Measurements from ENCODE around the gene C1QTNF1. TPM values are rescaled to one million over a fixed set of nuclear protein-coding genes. Genes with fewer than 3 reads are reported as not detected.

C1QTNF1 gene
- total and polyA plus RNA-seq, 2 donors (not counting 3 experiments of a cell fraction or from before 2014, with no cell fraction given): 2.5 to 4.0 TPM

GRCh38 chr17:78995761-78996451 is 28.1 kb upstream of the C1QTNF1 start:
- Histone ChIP-seq H2AFZ (ENCODE audit: low read depth, low read length) (no peak overlapping the region), H3K79me2 (ENCODE audit: control insufficient read depth, insufficient read depth, low read length) (peaks cover 52% of the 10 kb centered on the region), H3K27me3 (ENCODE audit: control insufficient read depth in 2 of 2, insufficient read depth in 2 of 2, low read length in 2 of 2) (no peaks in the 10 kb centered on the region), H3K4me1 (ENCODE audit: control insufficient read depth, extremely low read depth, insufficient read depth, low read length) (peaks cover 14% of the 10 kb centered on the region), H3K27ac (ENCODE audit: insufficient read depth, low read depth, low read length) (no peak overlapping the region), H3K9ac (replicated peaks; ENCODE audit: extremely low read depth, insufficient read depth, low read length) (no peak overlapping the region), H3K4me3 (replicated peaks in 1 of 3; ENCODE audit: insufficient read depth in 1 of 3, low read depth in 1 of 3, low read length in 3 of 3) (no peak overlapping the region), H3K9me1 (replicated peaks; ENCODE audit: control insufficient read depth, extremely low read depth, insufficient read depth, low read length) (no peaks in the 10 kb centered on the region), H4K20me1 (replicated peaks; ENCODE audit: control insufficient read depth, extremely low read depth, insufficient read depth, low read length) (no peaks in the 10 kb centered on the region), H3K9me3 (replicated peaks; ENCODE audit: control insufficient read depth, insufficient read depth, low read length) (no peaks in the 10 kb centered on the region), H3K4me2 (ENCODE audit: insufficient read depth, low read length) (no peak overlapping the region), H3K36me3 (ENCODE audit: control insufficient read depth in 2 of 2, extremely low read depth in 1 of 2, insufficient read depth in 2 of 2, low read length in 2 of 2) (peaks cover 9 to 38% of the 10 kb centered on the region in 2 experiments)
- TF ChIP-seq FOS (IDR thresholded peaks at IDR 0.05; ENCODE audit: borderline replicate concordance, insufficient read depth, low read length) (no peak), MYC (IDR thresholded peaks at IDR 0.05; ENCODE audit: low read depth, low read length) (no peak), MAX (IDR thresholded peaks at IDR 0.05; ENCODE audit: insufficient read depth, insufficient read length) (no peak), EZH2 (IDR thresholded peaks at IDR 0.05; ENCODE audit: borderline replicate concordance, low read depth, low read length, severe bottlenecking) (no peak), POLR2AphosphoS5 (IDR thresholded peaks at IDR 0.05; ENCODE audit: insufficient read depth, low read depth, low read length) (no peak), POLR2A (IDR thresholded peaks at IDR 0.05; ENCODE audit: low read depth, low read length) (no peak), GATA2 (IDR thresholded peaks at IDR 0.05; ENCODE audit: insufficient read depth, insufficient read length, low read depth, low read length) (no peak), JUN (IDR thresholded peaks at IDR 0.05; ENCODE audit: borderline replicate concordance, insufficient read depth, insufficient read length, low read depth) (no peak), CTCF (IDR thresholded peaks at IDR 0.05; ENCODE audit: extremely low read depth in 1 of 2, insufficient read depth in 1 of 2, low read depth in 1 of 2, low read length in 2 of 2) (no peak)
- POLR2A ChIA-PET: no interaction called here
- dilution Hi-C loops (cut with MboI; ENCODE audit: extremely low pct_ligation_motif_present, low sequenced_read_pairs): no loop called here
- no TSS peak for BruUV-seq (replicated peaks)
- CTCF ChIA-PET: interaction anchor here (1.8 kb wide), 2 partner anchors 9 to 10 kb away, joined by 9 to 10 read pairs; no protein-coding TSS in a partner anchor
- FAIRE-seq (no peak), DNase-seq (ENCODE audit: low read depth, low spot score) (no peak)
- intact Hi-C loops (cut with micrococcal nuclease): no loop called here
